CD4-positive, alpha-beta T cell treated with Interleukin-15 for 4 hours (primary cell): ENCODE results near the gene KRTAP27-1.

Experiments used
- DNase-seq: peaks from one replicate; pipeline ENCODE4 v3.0.0-alpha.2; 2020; ENCODE audit warnings: low spot score

KRTAP27-1 gene

GRCh38 chr21:30289215-30289614 is 48.3 kb downstream of the KRTAP27-1 start, which contains the start of gene KRTAP25-1:
Gene KRTAP25-1 (minus strand): TSS chr21:30289514. CDS start chr21:30289490, 24 bp downstream.
- no peak for DNase-seq
